Cardiac fibroblast (primary cell): Measurements from ENCODE around the gene IL1RAPL2.
"Not testable (repeated sequence)": the region's sequence is repeated elsewhere in the genome, so short reads cannot be mapped to it uniquely, and the experiment has no call there.

Source experiments
- DNase-seq, 2 donors: peaks; one replicate each; pipeline versions ENCODE4 v3.0.0 to v3.0.0-alpha.2; 2010; ENCODE audit warnings: low read depth in 2 of 2
- H3K4me3 ChIP-seq, 2 donors: replicated peaks in 1 of 2; 1 replicate in 1 of 2; 2 replicates in 1 of 2; pipeline ENCODE4 v1.5.1; 2011; ENCODE audit warnings: low read depth in 2 of 2, low read length in 2 of 2, mild to moderate bottlenecking in 2 of 2, moderate library complexity in 1 of 2
- TF ChIP-seq, protein P1 (sequence below): IDR thresholded peaks from one replicate; pipeline ENCODE4 v1.5.1; 2011; ENCODE audit warnings: low read depth, mild to moderate bottlenecking, low read length, inconsistent platforms

The IL1RAPL2 gene

DNA sequence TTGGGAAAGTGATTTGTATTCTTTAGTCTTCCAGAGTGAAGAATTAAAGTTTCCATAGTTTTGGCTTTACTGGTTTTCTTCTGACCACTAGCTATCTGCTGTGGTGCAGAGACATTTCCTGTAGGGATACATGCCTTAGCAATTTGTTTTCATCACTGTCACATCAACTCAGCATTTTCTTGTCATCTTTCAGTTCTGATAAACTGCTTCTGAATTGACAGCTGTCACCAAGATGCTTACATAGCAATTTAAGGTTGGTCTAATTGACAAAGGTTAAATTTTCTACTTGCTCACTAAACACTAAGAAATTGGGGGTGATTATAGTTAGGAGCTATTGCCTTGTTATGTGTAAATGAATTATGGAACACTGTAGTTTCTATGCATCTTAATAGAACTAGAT lies 422.0 kb downstream of the IL1RAPL2 start:
- TF ChIP-seq, protein P1, sequence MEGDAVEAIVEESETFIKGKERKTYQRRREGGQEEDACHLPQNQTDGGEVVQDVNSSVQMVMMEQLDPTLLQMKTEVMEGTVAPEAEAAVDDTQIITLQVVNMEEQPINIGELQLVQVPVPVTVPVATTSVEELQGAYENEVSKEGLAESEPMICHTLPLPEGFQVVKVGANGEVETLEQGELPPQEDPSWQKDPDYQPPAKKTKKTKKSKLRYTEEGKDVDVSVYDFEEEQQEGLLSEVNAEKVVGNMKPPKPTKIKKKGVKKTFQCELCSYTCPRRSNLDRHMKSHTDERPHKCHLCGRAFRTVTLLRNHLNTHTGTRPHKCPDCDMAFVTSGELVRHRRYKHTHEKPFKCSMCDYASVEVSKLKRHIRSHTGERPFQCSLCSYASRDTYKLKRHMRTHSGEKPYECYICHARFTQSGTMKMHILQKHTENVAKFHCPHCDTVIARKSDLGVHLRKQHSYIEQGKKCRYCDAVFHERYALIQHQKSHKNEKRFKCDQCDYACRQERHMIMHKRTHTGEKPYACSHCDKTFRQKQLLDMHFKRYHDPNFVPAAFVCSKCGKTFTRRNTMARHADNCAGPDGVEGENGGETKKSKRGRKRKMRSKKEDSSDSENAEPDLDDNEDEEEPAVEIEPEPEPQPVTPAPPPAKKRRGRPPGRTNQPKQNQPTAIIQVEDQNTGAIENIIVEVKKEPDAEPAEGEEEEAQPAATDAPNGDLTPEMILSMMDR = no peak
- no peak overlapping the region for H3K4me3 ChIP-seq
- DNase-seq = no peak

DNA sequence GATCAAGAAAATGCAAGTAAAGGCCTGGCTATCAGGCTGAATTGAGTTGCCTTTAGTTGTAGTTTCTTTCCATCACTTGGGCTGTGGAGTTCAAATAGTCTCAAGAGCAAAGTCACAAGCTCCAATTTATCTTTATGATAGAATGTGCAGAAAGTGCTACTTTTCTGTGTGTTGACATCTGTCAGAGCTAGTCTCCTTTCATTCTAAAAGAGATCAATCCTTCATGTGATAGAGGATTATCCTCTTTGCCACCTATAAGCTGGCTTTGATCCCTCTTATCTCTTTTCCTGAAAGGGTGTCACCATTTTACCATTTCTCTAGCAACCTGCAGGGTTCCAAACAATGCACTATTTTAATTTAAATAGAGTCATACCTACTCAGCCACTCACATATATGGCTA lies 429.5 kb downstream of the IL1RAPL2 start:
- no peak for DNase-seq
- TF ChIP-seq, protein P1 = no peak
- H3K4me3 ChIP-seq = no peak overlapping the region

DNA sequence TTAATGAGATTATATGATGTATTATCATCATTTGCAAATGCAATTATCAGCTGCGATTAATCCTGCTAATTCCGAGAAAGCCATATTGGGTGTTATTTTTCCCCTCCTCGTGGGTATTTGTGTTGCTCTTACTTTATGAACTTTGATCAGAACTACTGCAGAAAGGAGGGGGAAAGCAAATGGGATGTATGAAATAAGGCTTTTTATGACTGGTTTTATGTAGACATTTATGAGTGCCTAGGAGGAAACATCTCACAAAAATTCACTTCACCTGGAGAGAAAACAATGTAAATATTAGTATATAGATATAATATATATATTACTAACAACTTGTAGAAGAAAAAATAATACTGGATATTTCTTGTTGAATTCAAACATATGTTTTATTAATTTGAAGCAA lies 440.1 kb downstream of the IL1RAPL2 start:
- no peak overlapping the region for H3K4me3 ChIP-seq
- TF ChIP-seq, protein P1 = no peak
- no peak for DNase-seq

DNA sequence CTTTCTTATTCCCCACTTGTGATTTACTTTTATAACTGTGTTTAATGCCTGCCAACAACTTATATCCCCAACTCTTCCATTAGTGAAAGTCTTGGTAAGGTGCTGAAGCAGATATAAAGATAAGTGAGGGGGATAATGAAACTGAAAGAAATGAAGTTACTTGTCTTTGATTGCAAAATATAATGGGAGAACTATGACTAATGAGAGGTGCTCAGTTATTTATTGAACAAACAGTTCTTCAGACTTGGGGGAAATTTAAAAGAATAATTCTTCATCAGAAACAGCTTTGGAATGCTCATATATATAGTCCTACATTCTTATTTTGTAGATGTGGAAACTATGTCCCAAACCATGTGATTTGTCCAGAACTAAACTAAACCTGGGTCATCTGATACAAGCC lies 441.0 kb downstream of the IL1RAPL2 start:
- TF ChIP-seq, protein P1 = no peak

DNA sequence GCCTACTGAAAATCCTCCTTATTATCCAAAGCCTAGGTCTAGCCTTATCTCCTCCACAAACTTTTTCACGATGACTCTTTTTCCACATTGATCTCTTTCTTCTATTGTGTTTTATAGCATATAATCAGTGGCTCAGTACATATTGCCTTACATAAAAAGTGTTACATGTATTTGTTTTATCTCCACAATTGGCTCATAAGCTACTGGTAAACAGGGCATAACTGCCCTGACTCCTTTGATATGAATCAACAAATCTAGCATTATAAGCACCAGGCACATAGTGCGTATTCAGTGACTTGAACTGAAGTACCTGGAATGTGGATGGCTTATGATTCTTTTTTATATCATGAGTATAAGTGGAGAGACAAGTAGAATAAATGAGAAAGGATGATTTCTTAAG lies 447.7 kb downstream of the IL1RAPL2 start:
- TF ChIP-seq, protein P1 = no peak
- H3K4me3 ChIP-seq = no peak overlapping the region
- DNase-seq = no peak

More for the DNA sequence above, 441.0 kb downstream of the IL1RAPL2 start:
- DNase-seq = no peak
- H3K4me3 ChIP-seq = no peak overlapping the region

DNA sequence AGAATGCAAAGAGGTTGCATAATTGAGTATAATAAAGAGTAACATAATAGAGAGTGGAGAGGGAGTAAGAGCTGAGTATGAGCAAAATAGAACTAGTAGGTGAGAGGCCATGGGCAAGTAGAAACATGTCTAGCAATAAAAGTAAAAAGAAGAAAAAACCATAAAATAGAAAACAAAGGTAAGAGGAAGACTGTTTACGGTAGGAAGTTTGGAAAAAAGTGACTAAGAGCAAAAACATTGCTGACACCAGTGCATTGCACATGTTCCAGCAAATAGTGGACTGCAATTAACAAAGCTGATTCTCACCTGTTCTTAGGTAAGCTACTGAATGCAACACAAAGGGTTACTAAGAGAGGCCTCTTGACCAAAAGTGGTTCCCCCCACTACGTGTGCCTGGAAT lies 451.6 kb downstream of the IL1RAPL2 start:
- no peak for DNase-seq
- H3K4me3 ChIP-seq = no peak overlapping the region
- TF ChIP-seq, protein P1 = no peak

DNA sequence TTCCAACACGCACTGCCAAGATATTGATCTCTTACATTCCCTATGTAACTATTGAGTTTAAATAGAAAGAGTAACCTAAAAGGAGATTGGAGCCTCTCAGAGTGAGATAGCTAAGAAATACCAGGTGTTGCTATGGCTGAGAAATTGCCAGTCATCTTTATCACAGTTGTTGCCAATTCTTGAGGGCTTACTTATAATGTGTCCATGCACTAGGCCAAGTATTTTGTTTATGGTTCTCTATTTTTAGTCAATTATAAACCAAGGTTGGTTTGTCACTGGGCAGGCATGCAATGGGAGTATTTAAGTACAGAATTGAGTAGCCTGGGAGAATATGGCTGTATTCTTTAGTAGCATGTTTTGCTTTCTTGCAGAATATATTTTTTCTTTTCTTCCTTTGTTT lies 452.9 kb downstream of the IL1RAPL2 start:
- TF ChIP-seq, protein P1 = no peak
- no peak for DNase-seq
- H3K4me3 ChIP-seq = no peak overlapping the region

DNA sequence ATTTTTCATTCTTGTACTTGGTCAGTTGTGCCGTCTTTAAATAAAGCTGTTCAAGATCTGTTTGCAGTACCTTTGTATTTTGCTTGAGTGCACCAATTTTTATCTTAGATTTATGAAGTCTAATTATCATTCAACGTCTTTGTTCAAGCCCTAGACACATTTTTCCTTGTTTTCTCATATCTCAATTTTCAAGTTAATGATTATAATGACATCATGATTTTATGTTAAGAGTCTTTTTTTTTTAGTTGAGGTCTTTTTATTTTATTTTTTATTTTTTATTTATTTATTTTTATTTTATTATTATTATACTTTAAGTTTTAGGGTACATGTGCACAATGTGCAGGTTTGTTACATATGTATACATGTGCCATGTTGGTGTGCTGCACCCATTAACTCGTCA lies 463.0 kb downstream of the IL1RAPL2 start:
- DNase-seq, H3K4me3 ChIP-seq: not testable (repeated sequence)
